ENCODE results near the gene WASHC1.
"Not testable (repeated sequence)": the region's sequence is repeated elsewhere in the genome, so short reads cannot be mapped to it uniquely, and the experiment has no call there.

WASHC1 gene

DNA sequence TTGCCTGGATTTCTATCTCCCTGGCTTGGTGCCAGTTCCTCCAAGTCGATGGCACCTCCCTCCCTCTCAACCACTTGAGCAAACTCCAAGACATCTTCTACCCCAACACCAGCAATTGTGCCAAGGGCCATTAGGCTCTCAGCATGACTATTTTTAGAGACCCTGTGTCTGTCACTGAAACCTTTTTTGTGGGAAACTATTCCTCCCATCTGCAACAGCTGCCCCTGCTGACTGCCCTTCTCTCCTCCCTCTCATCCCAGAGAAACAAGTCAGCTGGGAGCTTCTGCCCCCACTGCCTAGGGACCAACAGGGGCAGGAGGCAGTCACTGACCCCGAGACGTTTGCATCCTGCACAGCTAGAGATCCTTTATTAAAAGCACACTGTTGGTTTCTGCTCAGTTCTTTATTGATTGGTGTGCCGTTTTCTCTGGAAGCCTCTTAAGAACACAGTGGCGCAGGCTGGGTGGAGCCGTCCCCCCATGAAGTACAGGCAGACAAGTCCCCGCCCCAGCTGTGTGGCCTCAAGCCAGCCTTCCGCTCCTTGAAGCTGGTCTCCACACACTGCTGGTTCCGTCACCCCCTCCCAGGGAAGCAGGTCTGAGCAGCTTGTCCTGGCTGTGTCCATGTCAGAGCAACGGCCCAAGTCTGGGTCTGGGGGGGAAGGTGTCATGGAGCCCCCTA lies 15.0 kb downstream of the WASHC1 start:
- DNase-seq, result not testable (repeated sequence)

DNA sequence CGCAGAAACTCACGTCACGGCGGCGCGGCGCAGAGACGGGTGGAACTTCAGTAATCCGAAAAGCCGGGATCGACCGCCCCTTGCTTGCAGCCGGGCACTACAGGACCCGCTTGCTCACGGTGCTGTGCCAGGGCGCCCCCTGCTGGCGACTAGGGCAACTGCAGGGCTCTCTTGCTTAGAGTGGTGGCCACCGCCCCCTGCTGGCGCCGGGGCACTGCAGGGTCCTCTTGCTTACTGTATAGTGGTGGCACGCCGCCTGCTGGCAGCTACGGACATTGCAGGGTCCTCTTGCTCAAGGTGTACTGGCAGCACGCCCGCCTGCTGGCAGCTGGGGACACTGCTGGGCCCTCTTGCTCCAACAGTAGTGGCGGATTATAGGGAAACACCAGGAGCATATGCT lies 18.1 kb downstream of the WASHC1 start:
- DNase-seq, result not testable (repeated sequence)

DNA sequence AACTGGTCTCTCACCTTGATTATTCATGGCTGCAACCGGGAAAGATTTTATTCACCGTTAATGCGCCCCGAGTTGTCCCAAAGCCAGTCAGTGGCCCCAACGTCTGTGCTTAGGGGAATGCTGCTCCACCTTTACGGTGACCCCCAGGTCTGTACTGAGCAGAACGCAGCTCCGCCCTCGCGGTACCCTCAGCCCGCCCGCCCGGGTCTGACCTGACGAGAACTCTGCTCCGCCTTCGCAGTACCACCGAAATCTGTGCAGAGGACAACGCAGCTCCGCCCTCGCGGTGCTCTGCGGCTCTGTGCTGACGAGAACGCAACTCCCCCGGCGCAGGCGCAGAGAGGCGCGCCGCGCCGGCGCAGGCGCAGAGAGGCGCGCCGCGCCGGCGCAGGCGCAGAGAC lies 18.6 kb downstream of the WASHC1 start:
- not testable (repeated sequence) for DNase-seq

DNA sequence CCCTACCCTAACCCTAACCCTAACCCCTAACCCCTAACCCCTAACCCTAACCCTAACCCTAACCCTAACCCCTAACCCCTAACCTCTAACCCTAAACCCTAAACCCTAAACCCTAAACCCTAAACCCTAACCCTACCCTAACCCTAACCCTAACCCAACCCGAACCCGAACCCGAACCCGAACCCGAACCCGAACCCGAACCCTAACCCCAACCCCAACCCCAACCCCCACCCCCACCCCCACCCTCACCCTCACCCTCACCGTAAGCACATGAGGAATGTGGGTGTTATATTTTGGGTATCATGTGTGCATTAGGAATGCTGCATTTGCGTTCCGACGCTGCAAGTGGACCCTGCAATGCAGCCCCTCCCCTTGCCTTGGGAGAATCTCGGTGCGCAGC lies 19.0 kb downstream of the WASHC1 start:
- DNase-seq, result not testable (repeated sequence)
